ENCODE measurements around the gene PTGFR.
A peak's percentile ranks its signal among the peaks of the same experiment; 100 is the strongest.

Gene PTGFR

DNA sequence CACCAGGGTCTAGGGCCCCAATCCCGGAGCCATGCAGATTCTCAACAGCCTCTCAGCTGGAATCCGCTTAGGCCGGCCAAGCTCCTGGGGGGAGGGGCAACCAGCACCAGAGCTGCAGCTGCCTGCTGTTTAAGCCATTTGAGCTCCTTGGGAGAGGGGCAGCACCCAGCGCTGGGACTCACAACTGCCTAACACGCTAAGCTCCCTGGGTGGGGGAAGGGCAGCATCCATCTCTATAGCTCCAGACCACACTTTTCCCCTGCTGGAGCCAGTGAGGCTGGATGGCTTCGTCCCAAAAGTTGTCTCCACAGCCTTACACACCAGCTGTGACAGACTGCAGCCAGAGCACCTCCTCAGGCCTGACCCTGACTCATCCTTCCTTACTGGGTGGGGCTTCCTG, 6.9 kb upstream of the PTGFR start:
- no peaks in the 10 kb centered on the region for H3K36me3 ChIP-seq (ENCODE audit: insufficient read depth, low read length)
- WGBS: 32% methylated on average over 6 of the region's 6 CpGs
- no peak overlapping the region for H3K27ac ChIP-seq (ENCODE audit: low read depth, low read length)
- H3K4me3 ChIP-seq (ENCODE audit: low read length): no peak overlapping the region
- peaks cover 4% of the 10 kb centered on the region; the same call in 1 of the 2 replicates for H3K4me1 ChIP-seq (ENCODE audit: insufficient read depth, low read length)
- H3K27me3 ChIP-seq (ENCODE audit: insufficient read depth, low read length): no peaks in the 10 kb centered on the region; the same call in 1 of the 2 replicates
- no peaks in the 10 kb centered on the region for H3K9me3 ChIP-seq (ENCODE audit: insufficient read depth, low read depth, low read length)
- no peak overlapping the region for H3K9ac ChIP-seq (ENCODE audit: low read depth, low read length)

- 8% methylated on average over 37 of the region's 37 CpGs for WGBS
- H3K27me3 ChIP-seq (ENCODE audit: insufficient read depth, low read length): peaks cover 54% of the 10 kb centered on the region
- no peak overlapping the region for H3K27ac ChIP-seq (ENCODE audit: low read depth, low read length)
- H3K36me3 ChIP-seq (ENCODE audit: insufficient read depth, low read length): no peaks in the 10 kb centered on the region
- H3K9ac ChIP-seq (ENCODE audit: low read depth, low read length): no peak overlapping the region
- H3K4me3 ChIP-seq (ENCODE audit: low read length): peak overlapping the region; percentile 62
- H3K9me3 ChIP-seq (ENCODE audit: insufficient read depth, low read depth, low read length): no peaks in the 10 kb centered on the region
- H3K4me1 ChIP-seq (ENCODE audit: insufficient read depth, low read length): no peaks in the 10 kb centered on the region
These were observed 787 bp downstream of the PTGFR start for GRCh38 chr1:78491451-78492071.

GRCh38 chr1:78492386-78492950, 1.7 kb downstream of the PTGFR start:
- Histone ChIP-seq H3K4me3 (ENCODE audit: low read length) (no peak overlapping the region), H3K27me3 (ENCODE audit: insufficient read depth, low read length) (peaks cover 56% of the 10 kb centered on the region), H3K9me3 (ENCODE audit: insufficient read depth, low read depth, low read length) (no peaks in the 10 kb centered on the region), H3K9ac (ENCODE audit: low read depth, low read length) (no peak overlapping the region), H3K36me3 (ENCODE audit: insufficient read depth, low read length) (no peaks in the 10 kb centered on the region), H3K27ac (ENCODE audit: low read depth, low read length) (no peak overlapping the region), H3K4me1 (ENCODE audit: insufficient read depth, low read length) (no peaks in the 10 kb centered on the region)
- 93% methylated on average over 12 of the region's 12 CpGs for WGBS

DNA sequence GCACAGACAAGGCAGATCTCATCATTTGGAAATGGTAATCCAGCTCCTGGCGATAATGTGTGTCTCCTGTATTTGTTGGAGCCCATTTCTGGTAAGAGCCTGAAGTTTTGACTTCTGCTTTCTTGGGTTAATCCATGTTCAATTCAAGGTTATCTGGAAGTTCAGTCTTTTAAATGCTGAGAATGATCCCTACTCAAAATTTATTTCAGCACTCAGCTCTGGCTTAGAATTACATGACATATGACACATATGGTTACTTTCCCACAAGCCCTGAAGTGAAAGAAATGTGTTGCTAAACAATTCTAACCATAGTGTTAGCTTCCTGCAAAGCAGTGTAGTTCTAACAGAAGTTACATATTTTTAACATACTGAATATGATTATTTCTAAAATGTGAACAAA, 2.7 kb downstream of the PTGFR start:
- H3K27me3 ChIP-seq (ENCODE audit: insufficient read depth, low read length): peaks cover 56% of the 10 kb centered on the region
- no peak overlapping the region for H3K9ac ChIP-seq (ENCODE audit: low read depth, low read length)
- H3K27ac ChIP-seq (ENCODE audit: low read depth, low read length): no peak overlapping the region
- WGBS: 95% methylated on average over 1 of the region's 1 CpG
- H3K4me1 ChIP-seq (ENCODE audit: insufficient read depth, low read length): no peaks in the 10 kb centered on the region
- no peak overlapping the region for H3K4me3 ChIP-seq (ENCODE audit: low read length)
- no peaks in the 10 kb centered on the region for H3K9me3 ChIP-seq (ENCODE audit: insufficient read depth, low read depth, low read length)
- no peaks in the 10 kb centered on the region for H3K36me3 ChIP-seq (ENCODE audit: insufficient read depth, low read length)

DNA sequence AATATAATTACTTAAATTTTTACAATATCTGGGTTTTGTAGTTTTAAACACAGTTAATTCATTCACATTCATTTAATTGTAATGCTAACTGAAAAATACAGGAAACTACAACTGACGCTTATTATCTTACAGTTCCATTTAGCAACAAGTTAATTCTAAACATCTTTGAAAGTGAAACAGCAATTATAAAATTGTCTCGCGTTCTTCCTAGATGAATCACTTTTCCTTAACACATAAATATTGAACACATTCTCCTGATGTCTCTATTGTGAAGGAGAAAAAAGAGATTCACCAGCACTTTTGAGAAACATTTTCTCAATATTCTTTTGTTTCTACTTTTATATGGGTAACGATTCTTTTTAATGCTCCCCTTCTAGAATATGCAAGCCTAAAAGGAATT, 6.4 kb downstream of the PTGFR start:
- Histone ChIP-seq H3K36me3 (ENCODE audit: insufficient read depth, low read length) (no peaks in the 10 kb centered on the region), H3K9ac (ENCODE audit: low read depth, low read length) (no peak overlapping the region), H3K4me3 (ENCODE audit: low read length) (no peak overlapping the region), H3K4me1 (ENCODE audit: insufficient read depth, low read length) (no peaks in the 10 kb centered on the region), H3K9me3 (ENCODE audit: insufficient read depth, low read depth, low read length) (no peaks in the 10 kb centered on the region), H3K27ac (ENCODE audit: low read depth, low read length) (no peak overlapping the region), H3K27me3 (ENCODE audit: insufficient read depth, low read length) (peaks cover 25% of the 10 kb centered on the region)
- 91% methylated on average over 3 of the region's 4 CpGs for WGBS

DNA sequence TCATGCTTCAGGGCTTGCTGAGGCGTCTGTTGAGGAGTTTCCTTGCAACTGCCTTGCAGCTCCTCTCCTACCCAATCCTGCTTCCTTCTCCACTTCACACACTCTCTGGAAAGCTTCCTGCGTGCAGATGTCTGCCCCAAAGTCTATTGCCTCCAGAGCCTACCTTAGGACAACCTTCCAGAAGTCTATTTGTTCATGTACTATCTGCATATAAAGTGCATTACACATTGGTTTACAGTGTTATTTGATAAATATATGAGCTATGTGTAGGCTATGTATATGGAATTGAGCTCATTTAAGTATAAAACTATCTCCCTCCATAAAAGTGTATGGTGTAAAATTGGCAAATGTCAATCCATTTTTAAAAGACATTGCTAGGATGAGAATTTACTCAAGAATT, 9.8 kb downstream of the PTGFR start:
- H3K9ac ChIP-seq (ENCODE audit: low read depth, low read length): no peak overlapping the region
- H3K4me3 ChIP-seq (ENCODE audit: low read length): no peak overlapping the region
- no peaks in the 10 kb centered on the region for H3K9me3 ChIP-seq (ENCODE audit: insufficient read depth, low read depth, low read length)
- no peaks in the 10 kb centered on the region for H3K36me3 ChIP-seq (ENCODE audit: insufficient read depth, low read length)
- H3K27ac ChIP-seq (ENCODE audit: low read depth, low read length): no peak overlapping the region
- 0 out of 2 replicates have a peak, but pooled peaks cover 2% of the 10 kb centered on the region for H3K27me3 ChIP-seq (ENCODE audit: insufficient read depth, low read length)
- H3K4me1 ChIP-seq (ENCODE audit: insufficient read depth, low read length): no peaks in the 10 kb centered on the region
- WGBS: 77% methylated on average over 2 of the region's 2 CpGs

- H3K27me3 ChIP-seq (ENCODE audit: insufficient read depth, low read length): 0 out of 2 replicates have a peak, but pooled peaks cover 2% of the 10 kb centered on the region
- no peaks in the 10 kb centered on the region for H3K4me1 ChIP-seq (ENCODE audit: insufficient read depth, low read length)
- H3K9ac ChIP-seq (ENCODE audit: low read depth, low read length): no peak overlapping the region
- no peaks in the 10 kb centered on the region for H3K9me3 ChIP-seq (ENCODE audit: insufficient read depth, low read depth, low read length)
- no peak overlapping the region for H3K4me3 ChIP-seq (ENCODE audit: low read length)
- H3K36me3 ChIP-seq (ENCODE audit: insufficient read depth, low read length): no peaks in the 10 kb centered on the region
- no peak overlapping the region for H3K27ac ChIP-seq (ENCODE audit: low read depth, low read length)
These were observed 10.4 kb downstream of the PTGFR start for GRCh38 chr1:78501203-78501602.

GRCh38 chr1:78511334-78511733, 20.6 kb downstream of the PTGFR start:
- Histone ChIP-seq H3K4me1 (ENCODE audit: insufficient read depth, low read length) (no peaks in the 10 kb centered on the region), H3K9ac (ENCODE audit: low read depth, low read length) (no peak overlapping the region), H3K9me3 (ENCODE audit: insufficient read depth, low read depth, low read length) (peaks cover 37% of the 10 kb centered on the region), H3K36me3 (ENCODE audit: insufficient read depth, low read length) (no peaks in the 10 kb centered on the region), H3K27me3 (ENCODE audit: insufficient read depth, low read length) (no peaks in the 10 kb centered on the region), H3K27ac (ENCODE audit: low read depth, low read length) (no peak overlapping the region), H3K4me3 (ENCODE audit: low read length) (no peak overlapping the region)
- whole genome bisulfite sequencing: 87% methylated on average over 3 of the region's 3 CpGs

- no peaks in the 10 kb centered on the region for H3K27me3 ChIP-seq (ENCODE audit: insufficient read depth, low read length)
- H3K4me1 ChIP-seq (ENCODE audit: insufficient read depth, low read length): no peaks in the 10 kb centered on the region
- peaks cover 16% of the 10 kb centered on the region for H3K9me3 ChIP-seq (ENCODE audit: insufficient read depth, low read depth, low read length)
- WGBS: 88% methylated on average over 1 of the region's 2 CpGs
- H3K9ac ChIP-seq (ENCODE audit: low read depth, low read length): no peak overlapping the region
- no peaks in the 10 kb centered on the region for H3K36me3 ChIP-seq (ENCODE audit: insufficient read depth, low read length)
- no peak overlapping the region for H3K27ac ChIP-seq (ENCODE audit: low read depth, low read length)
- H3K4me3 ChIP-seq (ENCODE audit: low read length): no peak overlapping the region
These were observed 25.9 kb downstream of the PTGFR start for GRCh38 chr1:78516716-78517115.

- Histone ChIP-seq H3K9me3 (ENCODE audit: insufficient read depth, low read depth, low read length) (no peaks in the 10 kb centered on the region), H3K4me3 (ENCODE audit: low read length) (no peak overlapping the region), H3K27ac (ENCODE audit: low read depth, low read length) (no peak overlapping the region), H3K27me3 (ENCODE audit: insufficient read depth, low read length) (no peaks in the 10 kb centered on the region), H3K9ac (ENCODE audit: low read depth, low read length) (no peak overlapping the region), H3K36me3 (ENCODE audit: insufficient read depth, low read length) (no peaks in the 10 kb centered on the region), H3K4me1 (ENCODE audit: insufficient read depth, low read length) (no peaks in the 10 kb centered on the region)
- WGBS: 93% methylated on average over 4 of the region's 4 CpGs
These were observed 28.7 kb downstream of the PTGFR start for GRCh38 chr1:78519446-78519845.

DNA sequence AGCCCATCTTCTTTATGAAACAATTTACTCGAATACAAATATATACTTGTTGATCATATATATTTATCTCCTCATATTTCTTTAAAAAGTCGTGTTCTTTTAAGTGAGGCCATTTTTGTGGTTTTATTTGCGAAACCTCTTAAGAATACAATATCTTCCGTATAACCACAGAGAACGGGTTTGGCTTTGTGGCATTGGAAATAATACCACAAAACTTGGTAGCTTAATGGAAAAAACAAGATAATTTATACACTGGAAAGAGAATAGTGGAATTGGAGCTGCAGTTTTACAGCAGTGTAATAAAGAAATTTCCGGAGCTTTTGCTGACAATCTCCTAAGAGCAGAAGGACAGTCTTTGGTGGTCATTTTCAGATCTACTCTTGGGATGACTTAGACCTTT, 29.4 kb downstream of the PTGFR start:
- Histone ChIP-seq H3K36me3 (ENCODE audit: insufficient read depth, low read length) (no peaks in the 10 kb centered on the region), H3K4me1 (ENCODE audit: insufficient read depth, low read length) (no peaks in the 10 kb centered on the region), H3K27ac (ENCODE audit: low read depth, low read length) (no peak overlapping the region), H3K27me3 (ENCODE audit: insufficient read depth, low read length) (no peaks in the 10 kb centered on the region), H3K4me3 (ENCODE audit: low read length) (no peak overlapping the region), H3K9me3 (ENCODE audit: insufficient read depth, low read depth, low read length) (no peaks in the 10 kb centered on the region), H3K9ac (ENCODE audit: low read depth, low read length) (no peak overlapping the region)
- 95% methylated on average over 4 of the region's 6 CpGs for WGBS

DNA sequence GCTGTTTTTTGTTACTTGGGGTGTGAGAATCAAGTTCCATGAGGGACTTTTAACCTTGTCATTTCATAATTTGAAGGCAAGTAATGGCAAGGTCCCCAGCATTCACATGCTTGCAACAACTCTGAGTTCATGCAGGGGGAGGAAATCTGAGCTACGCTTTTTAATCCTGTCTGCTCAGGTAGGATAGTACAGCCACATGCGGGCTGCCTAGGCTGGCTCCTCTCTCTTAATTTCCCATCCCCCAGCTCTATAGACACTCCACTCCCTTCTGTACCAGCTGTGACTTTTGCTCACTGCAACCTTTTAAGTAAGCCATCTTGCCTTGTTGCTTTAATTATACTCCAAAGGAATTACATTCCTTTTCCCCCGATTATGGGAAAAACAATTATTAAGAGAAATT, 30.1 kb downstream of the PTGFR start:
- H3K9ac ChIP-seq (ENCODE audit: low read depth, low read length): no peak overlapping the region
- H3K27ac ChIP-seq (ENCODE audit: low read depth, low read length): no peak overlapping the region
- no peak overlapping the region for H3K4me3 ChIP-seq (ENCODE audit: low read length)
- H3K36me3 ChIP-seq (ENCODE audit: insufficient read depth, low read length): no peaks in the 10 kb centered on the region
- H3K27me3 ChIP-seq (ENCODE audit: insufficient read depth, low read length): no peaks in the 10 kb centered on the region
- 85% methylated on average over 2 of the region's 3 CpGs for WGBS
- H3K9me3 ChIP-seq (ENCODE audit: insufficient read depth, low read depth, low read length): no peaks in the 10 kb centered on the region
- no peaks in the 10 kb centered on the region for H3K4me1 ChIP-seq (ENCODE audit: insufficient read depth, low read length)

All from HUES64 (cell line).